ENCODE results near the gene DLL1.

Gene DLL1

DNA sequence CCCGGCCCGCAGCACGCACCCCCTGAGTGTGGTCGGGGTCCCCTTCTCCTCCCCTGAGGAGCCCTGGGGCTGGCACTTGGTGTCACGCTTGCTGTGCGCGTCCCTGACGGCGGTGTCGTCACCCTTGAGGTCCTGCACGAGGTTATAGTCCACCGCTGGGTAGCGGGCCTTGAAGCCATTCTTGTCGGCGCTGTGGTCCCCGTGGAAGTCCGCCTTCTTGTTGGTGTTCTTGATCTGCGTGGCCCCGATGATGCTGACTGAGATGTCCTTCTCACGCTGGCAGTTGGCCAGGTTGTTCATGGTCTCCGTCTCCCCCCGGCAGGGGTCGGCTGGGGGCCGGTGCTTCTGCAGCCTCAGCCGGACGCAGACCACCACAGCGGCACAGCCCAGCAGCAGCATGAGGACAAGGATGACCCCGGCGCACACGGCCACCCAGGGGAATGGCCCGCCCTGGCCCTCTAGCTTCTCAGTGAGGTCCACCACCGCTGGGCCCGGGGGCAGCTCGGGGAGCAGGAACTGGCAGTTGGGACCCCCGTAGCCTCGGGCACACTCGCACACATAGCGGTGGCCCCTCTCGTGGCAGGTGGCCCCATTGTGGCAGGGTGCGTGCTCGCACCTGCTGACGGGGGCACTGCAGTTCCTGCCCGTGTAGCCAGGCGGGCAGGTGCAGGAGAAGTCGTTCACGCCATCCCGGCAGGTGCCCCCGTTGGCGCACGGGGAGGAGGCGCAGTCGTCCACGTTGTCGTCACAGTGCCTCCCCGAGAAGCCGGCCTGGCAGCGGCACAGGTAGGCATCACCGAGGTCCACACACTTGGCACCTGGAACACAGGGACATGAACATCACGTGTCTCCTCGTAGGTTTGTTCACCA, 7.4 kb downstream of the DLL1 start:
- no peak for DNase-seq (ENCODE audit: low read depth in 2 of 2)

DNA sequence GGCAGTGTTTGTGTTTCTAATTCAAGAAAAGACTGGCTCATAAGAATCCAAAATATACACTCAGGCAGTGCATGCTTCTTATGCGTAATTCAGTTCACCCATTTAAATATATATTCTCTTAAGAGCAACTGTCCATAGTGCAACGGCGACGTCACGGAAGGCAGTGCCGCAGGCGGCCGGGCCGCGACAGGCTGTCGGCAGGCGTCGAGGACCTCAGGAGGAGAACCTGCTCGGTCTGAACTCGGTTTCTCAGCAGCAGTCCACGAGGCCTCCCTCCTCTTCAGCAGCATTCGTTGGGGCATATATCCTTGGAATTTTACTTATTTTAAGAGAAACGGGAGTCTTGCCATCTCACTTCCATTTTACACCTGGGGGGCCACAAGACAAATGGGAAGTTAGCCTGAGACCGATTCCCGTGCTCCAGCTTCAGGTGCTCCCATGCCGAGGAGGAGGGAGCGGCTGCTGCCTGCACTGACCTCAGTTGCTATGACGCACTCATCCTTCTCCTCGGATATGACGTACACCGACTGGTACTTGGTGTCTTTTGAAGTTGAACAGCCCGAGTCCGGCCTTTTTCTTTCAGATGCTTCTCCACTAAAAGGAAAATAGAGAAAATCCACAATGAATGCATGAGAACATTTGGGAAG, 8.2 kb downstream of the DLL1 start:
- DNase-seq (ENCODE audit: low read depth in 2 of 2), result no peak

DNA sequence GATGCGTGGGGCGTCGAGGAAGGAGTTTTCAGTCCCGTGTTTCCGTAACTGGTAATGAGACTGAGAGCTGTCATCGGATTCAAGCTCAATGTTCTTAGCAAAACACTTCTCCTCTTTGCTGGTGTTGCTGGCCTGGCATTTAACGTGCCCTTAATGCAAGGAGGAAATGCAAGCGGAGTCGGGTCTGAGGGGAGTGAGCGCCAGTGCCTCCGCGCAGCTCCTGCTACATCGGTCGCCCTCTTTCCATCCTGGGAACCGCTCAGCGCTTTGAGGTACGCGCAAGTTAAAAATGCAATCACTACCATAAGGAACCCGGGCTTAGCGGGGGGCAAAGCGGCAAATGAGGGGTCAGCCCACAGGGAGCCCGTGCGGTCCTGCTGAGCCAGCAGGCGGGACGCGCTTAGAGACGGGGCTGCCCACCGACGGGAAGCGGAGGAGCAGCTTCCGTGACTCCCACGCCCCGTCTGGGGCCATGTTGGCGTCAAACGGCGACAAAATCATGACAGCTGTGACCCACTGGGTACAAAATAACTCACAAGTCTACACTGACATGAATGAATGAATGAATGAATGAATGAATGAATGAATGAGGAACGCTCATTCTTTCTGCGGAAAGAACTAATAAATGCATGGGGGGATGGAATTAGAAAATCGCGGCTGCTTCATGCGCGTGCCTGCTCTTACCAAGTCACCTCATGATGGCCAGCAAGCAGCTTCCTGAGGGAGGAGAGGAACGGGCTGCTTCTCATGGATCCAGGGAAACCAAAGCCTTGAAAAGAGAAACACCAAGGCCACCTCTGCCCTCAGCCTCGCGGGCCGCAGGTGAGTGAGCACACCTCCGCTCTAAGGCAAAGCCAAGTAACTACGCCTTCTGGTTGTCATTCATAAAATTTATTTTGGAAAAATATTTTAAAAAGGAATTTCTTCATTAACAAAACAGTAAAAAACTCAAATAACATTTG, 9.3 kb downstream of the DLL1 start:
- DNase-seq (ENCODE audit: low read depth in 2 of 2), result no peak

DNA sequence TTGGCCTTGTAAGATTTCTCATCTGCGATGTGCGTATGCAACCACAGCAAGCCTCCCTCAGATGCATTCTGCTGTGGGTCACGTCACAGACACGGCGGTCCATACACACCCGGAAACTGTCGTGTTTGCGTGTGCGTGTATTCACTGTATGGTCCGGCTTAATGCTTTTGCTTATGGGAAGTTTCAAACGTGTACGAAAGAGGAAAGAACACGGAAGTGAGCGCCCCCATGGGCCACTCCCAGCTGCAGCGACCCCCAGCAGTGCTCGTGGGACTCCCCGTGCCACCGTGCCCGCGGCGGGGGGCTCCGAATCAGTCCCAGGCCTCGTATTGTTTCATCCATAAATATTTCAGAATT, 10.2 kb downstream of the DLL1 start:
- no peak for DNase-seq (ENCODE audit: low read depth in 2 of 2)

DNA sequence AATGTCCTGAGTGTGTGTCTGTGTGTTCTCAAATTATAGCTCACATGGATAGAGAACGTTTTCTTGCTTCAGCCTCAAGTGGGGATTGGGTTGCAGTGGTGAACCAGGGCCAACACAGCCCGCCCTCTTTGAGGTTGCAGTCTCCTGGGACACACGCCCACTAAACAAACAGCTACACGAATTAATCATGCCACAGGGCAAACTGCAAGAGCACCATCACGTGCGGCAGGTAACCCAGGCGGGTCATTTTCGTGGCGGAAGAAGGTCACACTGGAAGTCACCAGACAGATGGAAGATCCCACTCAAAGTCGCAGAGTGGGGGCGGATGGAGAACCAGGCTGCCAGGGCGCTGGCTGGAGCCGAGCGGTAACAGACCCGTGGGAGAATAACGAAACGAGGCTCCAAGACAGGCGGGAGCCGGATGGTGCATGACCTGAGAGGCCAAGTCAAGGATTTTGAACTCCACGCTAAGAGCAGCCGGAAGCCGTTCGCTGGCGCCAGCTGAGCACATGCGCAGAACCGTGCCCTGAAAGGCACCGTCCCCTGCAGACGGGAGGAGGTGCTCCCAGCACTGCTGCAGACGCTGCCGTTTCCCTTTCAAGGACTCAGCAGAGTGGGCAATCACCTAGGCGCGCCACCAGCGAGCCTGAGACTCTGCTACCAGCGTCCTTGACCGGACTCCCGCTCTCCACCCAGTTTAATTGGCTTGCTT, 10.7 kb downstream of the DLL1 start:
- peak in 1 of 2 donors; percentile 49 for DNase-seq (ENCODE audit: low read depth in 2 of 2)

DNA sequence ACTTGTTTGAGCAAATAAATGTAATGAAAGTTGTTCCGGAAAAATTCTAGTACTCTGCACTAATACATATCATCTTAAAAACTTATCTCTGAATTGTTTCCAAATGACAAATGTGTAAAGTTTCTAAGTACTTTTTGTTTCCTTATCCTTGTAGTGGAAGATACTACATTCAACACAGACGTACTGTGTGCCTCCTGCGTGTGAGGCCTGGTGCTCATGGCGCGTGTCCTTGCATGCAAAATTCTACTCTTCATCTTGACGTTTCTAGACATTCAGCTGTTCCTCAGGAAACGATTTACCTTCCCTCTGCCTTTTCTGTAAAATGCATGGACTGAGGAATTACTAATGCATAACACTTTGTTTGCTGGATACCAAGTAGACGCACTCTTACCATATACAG, 11.5 kb downstream of the DLL1 start:
- DNase-seq (ENCODE audit: low read depth in 2 of 2), result no peak

DNA sequence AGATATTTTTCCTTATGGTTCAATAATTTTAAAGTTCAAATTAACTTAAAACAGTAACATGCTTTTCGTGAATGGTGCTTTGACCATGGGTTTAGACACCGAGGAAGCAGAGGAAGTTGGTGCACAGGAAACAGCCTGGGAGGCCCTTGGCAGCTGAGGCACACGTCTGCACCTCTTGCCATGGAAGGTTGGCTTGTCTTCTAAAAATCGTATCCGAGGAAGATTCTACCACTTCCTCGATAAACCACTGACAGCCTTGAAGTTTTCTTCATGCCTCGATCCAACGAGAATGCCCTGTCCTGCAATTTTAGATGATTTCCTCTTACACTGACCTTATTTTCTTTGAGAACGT, 12.2 kb downstream of the DLL1 start:
- no peak for DNase-seq (ENCODE audit: low read depth in 2 of 2)

DNA sequence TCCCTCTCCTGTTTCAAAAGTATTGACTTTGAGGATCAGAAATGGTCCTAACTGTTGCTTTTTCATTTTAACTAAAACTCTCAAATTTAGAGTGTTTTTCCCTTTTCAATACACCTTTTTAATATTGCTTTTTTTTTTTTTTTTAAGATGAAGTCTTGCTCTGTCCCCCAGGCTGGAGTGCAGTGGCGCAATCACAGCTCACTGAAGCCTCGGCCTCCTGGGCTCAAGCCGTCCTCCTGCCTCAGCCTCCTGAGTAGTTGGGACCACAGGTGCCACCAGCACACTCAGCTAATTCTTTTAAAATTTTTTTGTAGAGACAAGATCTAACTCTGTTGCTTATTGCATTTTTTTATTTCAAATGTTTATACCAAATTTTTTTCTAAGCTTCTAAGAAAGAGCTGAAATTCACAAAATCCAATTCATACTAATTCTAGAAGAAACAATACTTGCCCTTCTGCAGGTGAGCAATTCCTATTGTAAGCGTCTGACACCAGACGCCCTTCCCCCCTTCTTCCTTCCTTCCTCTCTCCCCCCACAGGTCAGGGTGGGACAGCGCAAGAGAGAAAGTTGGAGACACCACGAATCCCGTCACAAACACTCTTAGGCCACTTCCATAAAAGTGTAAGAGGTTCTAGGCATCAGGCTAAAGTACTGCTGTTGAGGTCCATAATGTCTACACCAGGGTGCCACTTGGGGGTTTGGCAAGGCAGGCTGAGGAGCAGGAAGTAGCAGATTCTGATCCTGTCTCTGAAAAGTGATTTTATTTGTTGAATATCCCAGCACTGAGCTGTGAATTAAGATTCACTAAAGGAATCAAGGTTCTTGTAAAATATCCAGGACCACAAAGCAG, 12.8 kb downstream of the DLL1 start:
- no peak for DNase-seq (ENCODE audit: low read depth in 2 of 2)

DNA sequence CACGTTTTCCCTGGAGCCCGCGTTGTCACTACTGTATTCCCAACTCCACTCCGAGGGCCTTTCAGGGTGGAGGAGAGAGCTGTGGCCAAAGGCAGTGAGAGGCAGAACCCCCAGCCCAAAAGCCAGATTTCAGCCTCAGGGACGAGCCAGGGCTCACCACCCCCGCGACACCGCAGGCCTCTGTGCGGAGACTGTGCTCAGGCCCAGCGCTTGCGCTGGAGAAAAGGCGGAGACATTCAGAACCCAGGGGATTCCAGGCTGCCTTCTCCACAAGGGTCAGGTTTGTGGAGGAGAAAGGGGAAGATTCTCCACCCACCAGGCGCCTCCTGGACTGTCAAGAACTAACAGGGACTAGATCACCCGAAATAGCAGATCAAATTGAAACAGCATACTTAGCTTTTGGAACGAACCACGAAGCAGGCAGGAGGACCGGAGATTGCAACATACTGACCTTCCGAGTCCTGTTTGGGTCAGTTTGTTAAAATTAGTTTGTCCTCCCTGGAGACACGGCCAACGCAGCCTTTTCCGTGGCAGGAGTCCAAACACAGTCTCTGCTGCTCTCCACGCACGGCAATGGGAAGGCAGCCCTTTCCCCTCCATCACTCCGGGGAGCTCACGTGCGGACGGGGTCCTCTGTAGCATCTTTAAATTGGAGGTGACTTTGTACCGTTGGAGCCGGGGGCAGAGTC, 14.4 kb downstream of the DLL1 start:
- DNase-seq (ENCODE audit: low read depth in 2 of 2), result no peak

DNA sequence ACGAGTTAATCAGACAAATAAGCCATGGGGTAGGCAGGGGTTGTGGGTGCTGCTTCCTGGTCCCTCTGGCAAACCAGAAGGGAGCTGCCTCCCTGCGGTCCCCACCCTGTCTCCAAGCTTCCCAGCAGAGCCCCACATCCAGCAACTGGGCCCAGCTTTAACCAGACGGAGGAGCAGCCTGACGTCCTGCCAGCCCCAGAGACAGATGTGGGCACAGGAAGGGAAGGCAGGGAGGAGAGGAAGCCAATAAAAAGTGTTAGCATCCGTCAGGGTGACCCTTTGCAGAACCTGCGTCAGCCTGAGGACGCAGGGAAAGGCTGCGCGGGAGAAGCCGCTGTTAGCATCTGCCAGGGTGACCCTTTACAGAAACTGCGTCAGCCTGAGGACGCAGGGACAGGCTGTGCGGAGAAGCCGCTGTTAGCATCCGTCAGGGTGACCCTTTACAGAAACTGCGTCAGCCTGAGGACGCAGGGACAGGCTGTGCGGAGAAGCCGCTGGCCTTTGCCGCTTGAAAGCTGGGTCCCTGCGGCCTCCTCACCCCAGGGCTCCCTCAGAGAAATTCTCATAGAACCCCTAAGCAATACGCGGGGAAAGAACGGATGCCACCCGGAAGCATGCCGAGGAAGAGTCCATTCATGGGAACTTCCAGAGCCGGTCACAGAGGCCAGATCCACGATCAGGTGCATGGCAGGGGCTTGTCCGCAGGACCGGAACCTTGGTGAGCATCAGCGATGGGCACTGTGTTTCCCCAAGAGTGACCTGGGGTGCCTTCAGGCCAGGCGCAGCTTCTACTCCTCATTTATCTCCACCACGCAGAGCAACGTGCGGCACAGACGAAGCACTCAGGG, 15.9 kb downstream of the DLL1 start:
- DNase-seq (ENCODE audit: low read depth in 2 of 2), result no peak

DNA sequence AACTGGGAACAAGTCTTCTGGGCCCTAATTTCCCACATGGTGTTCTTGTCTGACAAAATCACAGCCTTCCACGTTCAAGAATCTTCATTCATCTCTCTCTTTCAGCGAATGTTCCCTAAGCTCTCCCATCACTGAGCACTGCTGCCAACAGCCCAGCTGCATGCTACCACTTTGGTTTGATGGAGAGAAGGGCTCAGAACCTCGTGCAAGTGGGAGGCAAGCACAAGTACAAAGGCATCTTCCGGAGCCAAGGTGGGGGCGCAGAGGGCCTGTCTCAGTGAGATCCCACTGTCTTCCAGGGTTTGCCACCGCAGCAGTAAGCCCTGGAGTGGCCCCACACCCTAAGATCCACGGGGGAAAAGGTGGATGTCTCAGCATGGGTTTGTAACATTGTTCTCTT, 17.2 kb downstream of the DLL1 start:
- DNase-seq (ENCODE audit: low read depth in 2 of 2), result no peak

DNA sequence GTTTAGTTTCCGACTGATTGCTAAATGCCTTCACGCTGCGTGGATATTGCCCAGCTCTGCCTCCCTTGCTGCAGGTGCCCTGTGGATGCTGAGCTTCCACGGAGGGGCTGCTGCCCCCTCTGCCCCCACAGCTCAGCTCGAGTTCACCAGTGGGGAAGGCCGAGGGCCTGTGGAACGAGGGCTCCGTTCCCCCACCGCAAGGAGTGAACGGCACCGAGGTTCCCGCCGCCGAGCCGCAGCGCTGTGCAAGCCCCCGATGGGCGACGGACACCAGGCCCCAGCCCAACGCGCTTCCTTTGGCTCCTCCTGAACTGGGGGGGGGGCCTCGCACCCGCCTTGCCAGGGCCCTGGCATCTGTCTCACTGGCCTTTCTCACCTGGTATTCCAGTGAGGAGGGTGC, 17.7 kb downstream of the DLL1 start:
- no peak for DNase-seq (ENCODE audit: low read depth in 2 of 2)

DNA sequence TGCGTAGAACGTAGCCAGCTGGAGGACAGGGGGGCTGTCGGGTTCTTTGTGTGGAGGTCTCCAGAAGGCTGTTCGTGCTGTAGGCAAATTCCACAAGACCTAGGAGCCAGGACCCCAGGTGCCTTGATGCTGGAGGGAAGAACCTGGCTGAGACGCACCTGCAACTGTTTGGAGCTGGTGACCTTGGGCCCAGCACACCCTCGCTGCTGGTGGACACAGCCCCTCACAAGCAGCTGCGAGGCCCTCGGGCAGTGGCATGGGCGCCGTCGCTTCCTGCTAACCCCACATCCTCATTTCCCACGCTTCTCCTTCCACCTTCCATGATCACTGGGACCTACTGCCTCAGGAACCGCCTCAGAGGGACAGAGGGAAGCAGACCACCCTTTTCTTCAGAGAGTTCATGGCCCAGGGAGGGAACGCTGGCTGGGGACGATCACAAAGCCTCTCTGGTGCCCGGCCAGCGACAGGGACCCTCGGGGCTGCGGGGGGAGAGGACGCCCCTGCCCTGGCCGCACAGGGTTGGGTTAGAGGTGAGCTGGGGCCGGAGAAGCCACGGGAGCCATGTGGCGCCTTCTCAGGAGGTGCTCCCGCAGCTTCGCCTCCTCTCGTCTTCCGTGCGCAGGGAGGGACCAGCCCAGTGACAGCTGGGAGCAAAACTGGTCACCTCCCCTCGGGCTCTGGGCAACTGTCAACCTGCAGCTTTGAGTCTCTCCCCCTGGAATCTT, 18.4 kb downstream of the DLL1 start:
- DNase-seq (ENCODE audit: low read depth in 2 of 2), result no peak

DNA sequence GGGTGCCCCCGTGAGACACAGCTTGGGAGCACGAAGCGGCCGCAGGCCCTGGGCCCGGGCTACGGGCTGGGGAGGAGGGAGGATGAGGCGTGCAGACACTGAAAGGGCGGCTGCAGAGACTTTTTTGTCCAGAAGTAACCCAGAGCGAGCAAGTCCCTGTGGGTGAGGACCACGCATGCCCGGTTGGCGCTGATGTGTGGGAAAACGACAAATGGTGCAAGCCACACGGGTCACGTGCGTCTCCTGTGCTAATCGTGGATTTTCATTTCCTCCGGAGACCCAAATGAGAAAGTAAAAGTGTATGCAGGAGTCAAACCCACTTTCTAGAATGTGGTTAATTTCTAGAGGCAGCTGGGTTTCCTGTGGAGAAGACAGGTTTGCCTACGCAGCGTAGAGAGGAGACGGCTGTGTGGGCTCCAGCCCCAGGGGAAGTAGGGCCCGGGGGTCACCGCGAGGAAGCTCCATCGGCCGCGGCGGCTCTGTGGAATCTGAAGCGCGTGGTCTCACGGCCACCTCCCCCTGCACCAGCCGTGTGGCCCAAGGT, 19.0 kb downstream of the DLL1 start:
- DNase-seq (ENCODE audit: low read depth in 2 of 2), result peak; percentile 69 to 75

DNA sequence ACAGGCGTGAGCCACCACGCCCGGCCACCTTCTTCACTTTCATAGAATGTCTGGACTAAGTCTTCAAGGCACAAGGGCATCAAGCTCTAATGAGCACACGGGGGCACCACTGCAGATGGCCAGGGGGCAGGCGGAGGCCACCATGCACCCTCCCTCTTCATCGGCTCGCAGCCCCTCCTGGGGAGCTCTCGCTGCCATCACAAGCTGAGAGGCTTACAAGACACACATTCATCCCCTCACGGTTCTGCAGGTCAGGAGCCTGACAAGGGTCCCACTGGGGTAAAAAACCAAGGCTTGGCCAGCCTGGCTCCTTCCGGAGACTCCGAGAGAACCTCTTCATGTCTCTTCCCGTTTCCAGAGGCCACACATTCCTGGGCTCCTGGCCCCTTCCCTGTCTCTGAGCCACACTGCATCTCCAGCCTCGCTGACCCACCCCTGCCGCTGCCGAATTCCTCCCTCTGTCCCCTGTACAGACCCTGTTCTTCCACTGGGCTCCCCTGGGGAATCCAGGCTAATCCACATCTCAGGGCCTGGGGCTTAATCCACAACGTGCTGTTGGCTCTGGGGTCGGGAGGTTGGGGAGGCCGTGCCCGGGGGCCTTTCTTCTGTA, 19.8 kb downstream of the DLL1 start:
- DNase-seq (ENCODE audit: low read depth in 2 of 2), result no peak

DNA sequence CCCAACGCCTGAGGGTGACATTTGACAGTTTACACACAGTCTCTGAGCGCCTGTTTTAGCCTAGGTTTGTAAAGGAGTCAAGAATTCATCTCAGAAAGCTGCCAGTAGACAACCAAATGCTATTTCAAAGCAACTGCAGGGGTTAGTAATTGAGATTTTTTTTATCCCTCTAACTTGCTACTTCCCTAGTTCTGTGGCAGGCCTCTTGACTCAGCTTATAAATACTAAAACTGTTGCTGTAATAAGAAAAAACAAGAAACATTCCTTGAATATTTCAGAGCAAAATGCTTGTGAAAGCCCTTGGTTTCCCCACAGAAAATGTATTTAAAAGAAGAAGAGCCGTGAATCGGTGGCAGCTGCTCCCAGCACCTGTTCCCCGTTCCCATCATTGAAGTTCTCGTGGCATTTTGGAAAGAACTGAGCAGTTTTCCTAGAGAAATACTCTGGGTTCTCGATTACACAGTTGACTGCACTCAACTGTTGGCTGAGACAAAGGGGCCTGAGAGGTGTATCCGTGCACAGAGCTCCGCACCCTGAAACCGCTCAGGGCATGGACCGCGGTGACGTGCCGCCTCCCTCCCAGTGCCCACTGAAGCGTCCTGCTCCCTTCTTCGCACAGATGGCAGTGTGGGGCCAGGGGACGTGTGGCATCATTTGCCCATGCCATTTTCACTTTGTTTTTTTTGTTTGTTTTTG, 20.9 kb downstream of the DLL1 start:
- no peak for DNase-seq (ENCODE audit: low read depth in 2 of 2)

DNA sequence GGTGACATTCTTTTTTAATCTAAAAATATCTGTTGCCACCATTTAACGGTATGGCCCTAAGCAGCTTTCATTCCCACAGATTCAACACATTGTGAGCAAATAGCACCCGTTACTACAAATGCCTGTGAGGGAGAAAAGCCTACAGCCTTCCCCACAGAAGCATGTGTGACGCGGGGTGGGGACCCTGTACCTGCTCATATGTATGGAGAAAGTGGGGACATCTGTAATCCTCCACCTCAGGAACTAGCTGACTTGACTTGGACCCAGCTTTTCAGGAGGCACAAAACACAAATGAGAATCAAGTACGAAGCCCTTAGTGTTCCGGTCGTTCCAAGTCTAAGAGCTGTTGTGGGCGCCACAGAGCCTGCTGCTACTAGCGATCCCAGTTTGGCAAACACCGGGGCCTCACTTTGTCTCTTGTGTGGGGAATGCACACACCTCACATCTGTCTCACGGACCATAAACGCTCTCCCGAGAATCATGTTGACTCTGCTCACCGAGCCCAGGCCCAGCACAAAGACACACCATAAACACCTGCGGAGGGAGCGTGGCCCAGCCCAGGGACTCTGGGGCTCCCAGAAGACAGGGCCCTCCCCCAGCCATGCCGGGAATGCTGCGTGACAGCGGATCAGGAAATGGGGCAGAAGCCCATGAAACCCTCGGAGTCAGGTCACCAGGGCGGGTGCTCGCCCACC, 21.6 kb downstream of the DLL1 start:
- DNase-seq (ENCODE audit: low read depth in 2 of 2), result no peak
